Heart right ventricle (tissue), 16 donors: ENCODE measurements around the gene PRKACA. TPM values are rescaled to one million over a fixed set of nuclear protein-coding genes. Genes with fewer than 3 reads are reported as not detected.
A peak's percentile ranks its signal among the peaks of the same experiment; 100 is the strongest.

ENCODE experiments used
- ATAC-seq, 8 donors: fragments of 200-7000 bp; cut with Tn5 transposase; one replicate each; pipeline ENCODE4 v1.9.1; 2020; ENCODE audit warnings: mild to moderate bottlenecking in 8 of 8, moderate library complexity in 8 of 8, moderate number of reproducible peaks in 1 of 8
- DNase-seq, 2 donors: peaks; one replicate each; pipeline ENCODE4 v3.0.0-alpha.2; 2020
- H3K27ac ChIP-seq, 10 donors: fragments of 200-600 bp; sonication (generic) in 2 of 10; one replicate each; pipeline versions ENCODE4 v1.5.0 to v1.8.0; 2020 to 2022; ENCODE audit warnings: mild to moderate bottlenecking in 3 of 10
- H3K27me3 ChIP-seq, 7 donors: fragments of 200-600 bp; one replicate each; pipeline ENCODE4 v1.8.0; 2021 to 2022; ENCODE audit warnings: mild to moderate bottlenecking in 2 of 7
- H3K36me3 ChIP-seq, 9 donors: fragments of 200-600 bp; sonication (generic) in 1 of 9; one replicate each; pipeline versions ENCODE4 v1.5.0 to v1.8.0; 2020 to 2022; ENCODE audit warnings: mild to moderate bottlenecking in 2 of 9
- H3K4me1 ChIP-seq, 9 donors: fragments of 200-600 bp; sonication (generic) in 1 of 9; one replicate each; pipeline versions ENCODE4 v1.5.0 to v1.8.0; 2020 to 2022; ENCODE audit warnings: mild to moderate bottlenecking in 4 of 9
- H3K4me3 ChIP-seq, 10 donors: fragments of 200-600 bp; sonication (generic) in 2 of 10; one replicate each; pipeline versions ENCODE4 v1.5.0 to v1.8.0; 2020 to 2022; ENCODE audit warnings: mild to moderate bottlenecking in 7 of 10, moderate library complexity in 2 of 10
- H3K9me3 ChIP-seq, 11 donors: fragments of 200-600 bp in 10 of 11; sonication (generic) in 2 of 11; one replicate each; pipeline versions ENCODE4 v1.5.0 to v1.8.0; 2013 to 2022; ENCODE audit warnings: mild to moderate bottlenecking in 2 of 11, control low read depth in 1 of 11, moderate library complexity in 1 of 11
- CTCF ChIP-seq, 9 donors: fragments of 200-600 bp; sonication (generic) in 2 of 9; IDR thresholded peaks; one replicate each; pipeline versions ENCODE4 v1.5.0 to v1.8.0; 2021 to 2022; ENCODE audit warnings: antibody characterized with exemption in 9 of 9, mild to moderate bottlenecking in 5 of 9, moderate library complexity in 1 of 9
- WGBS, 2 donors: extraction: QIAGEN DNeasy Blood & Tissue Kit; methylation state at CpG; one replicate each; pipeline ENCODE4 v1.1.7; 2013; ENCODE audit warnings: inconsistent platforms in 1 of 2; 5-methylcytosine and 5-hydroxymethylcytosine counted together
- intact Hi-C, 10 donors: fragments of 100-400 bp; cut with DNase I; formaldehyde crosslinking; loops; one replicate each; pipeline versions ENCODE4 v1.11.1 to v1.14.2; 2022
- polyA plus RNA-seq, 2 donors: library from polyadenylated mRNA; stranded (reverse); fragments of 200-250 nt; gene quantifications; one replicate each; pipeline ENCODE4 v1.2.3, GENCODE V29; 2013
- total RNA-seq, 10 donors: library from RNA; stranded (reverse); fragmentation: NEBNext Ultra II Directional in 3 of 10; extraction: Animal tissue kit (Norgen Biotek cat#: 25700) in 3 of 10; gene quantifications; one replicate each; pipeline versions ENCODE4 v1.2.1 to v1.2.4, GENCODE V29; 2021 to 2023
- donor health status: Arrhythmogenic right ventricular cardiomyopathy.
- donor health status: ischemic (EF 13 %, LVEDD 7.1; RV severe dilation, severe dysfunction).
- donor health status: healthy with polysubstance abuse.
- donor health status: DM: no; HTN: yes; CAD: no.
- donor health status: DM: no; HTN: no; CAD: no.
- donor health status: ischemic (EF 25% LVEDD 6.9; RV normal size, moderate dysfunction).
- donor health status: ischemic (EF 25% LVEDD 5.7; RV mildly dilated, moderate dysfunction).
- donor health status: healthy.
- donor health status: DM: yes; HTN: yes; CAD: no.
- donor health status: Ischemic cardiomyopathy.
- donor health status: ischemic (EF 35%, LVEDD 5.7; RV mildly dilated, moderate dysfunction).
- donor health status: nonischemic (EF 11% LVEDD 7.7; RV severe dilation, severe dysfunction).
- donor health status: DM: yes; HTN: yes; CAD: no.
- donor health status: PGD.
- donor health status: ischemic (EF 29% LVEDD 5.4; RV normal size, mild dysfunction).
- donor health status: nonischemic (EF 23%, LVEDD 6.1; RV moderate dilation, normal function).

The PRKACA gene
- total and polyA plus RNA-seq, 12 donors: 196 to 691 (median 508) TPM

- intact Hi-C loops: no loop called here
- 84 to 88% methylated on average over 3 of the region's 3 CpGs for WGBS, 2 donors
These were observed 62.2 kb downstream of the PRKACA start for GRCh38 chr19:14055396-14055795.

GRCh38 chr19:14054721-14055120 lies 62.8 kb downstream of the PRKACA start:
- peaks cover 0 to 11% (median 0%) of the 10 kb centered on the region in 11 donors for H3K9me3 ChIP-seq
- peaks cover 0 to 17% (median 5%) of the 10 kb centered on the region in 9 donors for H3K4me1 ChIP-seq
- H3K36me3 ChIP-seq: peaks cover 0 to 33% (median 0%) of the 10 kb centered on the region in 9 donors
- TF ChIP-seq CTCF (IDR thresholded peaks at IDR 0.05): no peak
- 58 to 63% methylated on average over 11 of the region's 11 CpGs for WGBS, 2 donors
- ATAC-seq: peak in 1 of 8 donors; percentile 10
- intact Hi-C loops: loop anchor here in 3 of 10 donors (5.0 kb wide), 2 partner anchors 162 to 172 kb away; no protein-coding TSS in a partner anchor
- H3K27ac ChIP-seq: no peak overlapping the region
- no peak for DNase-seq
- no peak overlapping the region for H3K4me3 ChIP-seq
- H3K27me3 ChIP-seq: peaks cover 0 to 34% (median 22%) of the 10 kb centered on the region in 7 donors

More at GRCh38 chr19:14055396-14055795, 62.2 kb downstream of the PRKACA start:
- Histone ChIP-seq H3K9me3 (peaks cover 0 to 11% (median 0%) of the 10 kb centered on the region in 11 donors), H3K36me3 (peaks cover 0 to 26% (median 0%) of the 10 kb centered on the region in 9 donors), H3K27me3 (peaks cover 0 to 41% (median 28%) of the 10 kb centered on the region in 7 donors), H3K4me1 (peaks cover 0 to 17% (median 5%) of the 10 kb centered on the region in 9 donors), H3K27ac (no peak overlapping the region), H3K4me3 (no peak overlapping the region)
- DNase-seq (no peak), ATAC-seq (no peak)
- no peak for TF ChIP-seq CTCF (IDR thresholded peaks at IDR 0.05)

- no peak for TF ChIP-seq CTCF (IDR thresholded peaks at IDR 0.05)
- peaks cover 0 to 36% (median 0%) of the 10 kb centered on the region in 9 donors for H3K36me3 ChIP-seq
- peaks cover 0 to 17% (median 5%) of the 10 kb centered on the region in 9 donors for H3K4me1 ChIP-seq
- intact Hi-C loops: loop anchor here in 3 of 10 donors (5.0 kb wide), 2 partner anchors 162 to 172 kb away; no protein-coding TSS in a partner anchor
- DNase-seq (no peak), ATAC-seq (no peak)
- peaks cover 0 to 11% (median 0%) of the 10 kb centered on the region in 11 donors for H3K9me3 ChIP-seq
- H3K27ac ChIP-seq: no peak overlapping the region
- peaks cover 0 to 28% (median 15%) of the 10 kb centered on the region in 7 donors for H3K27me3 ChIP-seq
- 79 to 84% methylated on average over 6 of the region's 6 CpGs for WGBS, 2 donors
- H3K4me3 ChIP-seq: no peak overlapping the region
These were observed 63.5 kb downstream of the PRKACA start for GRCh38 chr19:14054099-14054498.

GRCh38 chr19:14053500-14053899 lies 64.1 kb downstream of the PRKACA start:
- no peak for ATAC-seq
- no peak for DNase-seq
- Histone ChIP-seq H3K27me3 (peaks cover 0 to 22% (median 9%) of the 10 kb centered on the region in 7 donors), H3K9me3 (peaks cover 0 to 12% (median 0%) of the 10 kb centered on the region in 11 donors), H3K36me3 (peaks cover 0 to 42% (median 0%) of the 10 kb centered on the region in 9 donors), H3K4me1 (peaks cover 0 to 12% (median 5%) of the 10 kb centered on the region in 9 donors), H3K4me3 (no peak overlapping the region), H3K27ac (no peak overlapping the region)
- no peak for TF ChIP-seq CTCF (IDR thresholded peaks at IDR 0.05)
- 91 to 93% methylated on average over 11 of the region's 11 CpGs for WGBS, 2 donors
- intact Hi-C loops: loop anchor here in 3 of 10 donors (5.0 kb wide), 2 partner anchors 161 to 171 kb away; no protein-coding TSS in a partner anchor
